Mucosa of rectum (tissue), 2 donors: Measurements from ENCODE around the gene TLE4.
"Not testable (repeated sequence)": the region's sequence is repeated elsewhere in the genome, so short reads cannot be mapped to it uniquely, and the experiment has no call there.

Source experiments
- H3K27ac ChIP-seq, 2 donors: one replicate each; pipeline ENCODE4 v1.7.0; 2013; ENCODE audit warnings: inconsistent platforms in 2 of 2, low read depth in 2 of 2, low read length in 2 of 2
- H3K27me3 ChIP-seq, 2 donors: one replicate each; pipeline ENCODE4 v1.7.0; 2013; ENCODE audit warnings: low read length in 2 of 2; ENCODE audit not compliant: control insufficient read depth in 2 of 2, insufficient read depth in 2 of 2
- H3K36me3 ChIP-seq, 2 donors: one replicate each; pipeline ENCODE4 v1.7.0; 2013; ENCODE audit warnings: low read length in 2 of 2; ENCODE audit not compliant: control insufficient read depth in 2 of 2, insufficient read depth in 2 of 2
- H3K4me1 ChIP-seq, 2 donors: one replicate each; pipeline ENCODE4 v1.7.0; 2013; ENCODE audit warnings: low read length in 2 of 2, mild to moderate bottlenecking in 1 of 2; ENCODE audit not compliant: control insufficient read depth in 2 of 2, insufficient read depth in 2 of 2
- H3K4me3 ChIP-seq, 2 donors: one replicate each; pipeline ENCODE4 v1.7.0; 2013; ENCODE audit warnings: low read length in 2 of 2
- H3K9ac ChIP-seq, 2 donors: one replicate each; pipeline ENCODE4 v1.7.0; 2013; ENCODE audit warnings: low read length in 2 of 2, low read depth in 1 of 2, mild to moderate bottlenecking in 1 of 2
- H3K9me3 ChIP-seq, 2 donors: one replicate each; pipeline ENCODE4 v1.7.0; 2013; ENCODE audit warnings: low read length in 2 of 2; ENCODE audit not compliant: control insufficient read depth in 2 of 2
- donor health status: healthy.
- donor health status: Normal muscosa, but diverticular disease.

The TLE4 gene

DNA sequence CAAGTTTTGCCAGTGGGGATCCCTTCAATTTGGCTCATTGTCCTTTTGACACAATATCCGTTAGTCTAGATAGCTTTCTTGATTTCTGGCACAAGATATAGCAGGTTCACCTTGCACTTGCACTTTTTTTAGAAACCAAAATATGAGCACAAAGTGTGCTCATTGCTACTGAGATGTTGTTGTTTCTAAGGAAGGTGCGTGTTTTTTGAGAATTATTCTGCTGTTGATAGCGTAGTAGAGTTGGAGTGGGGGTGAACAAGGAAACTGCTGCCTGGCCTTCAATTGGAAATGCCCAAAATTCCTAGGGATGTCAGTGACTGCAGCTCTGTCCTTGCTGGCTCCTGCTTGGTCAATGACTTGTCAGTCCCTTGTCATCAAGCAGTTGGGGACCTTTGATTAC is 73.3 kb downstream of the TLE4 start:
- Histone ChIP-seq H3K27ac (no peak overlapping the region), H3K27me3 (no peaks in the 10 kb centered on the region), H3K4me3 (no peak overlapping the region)

DNA sequence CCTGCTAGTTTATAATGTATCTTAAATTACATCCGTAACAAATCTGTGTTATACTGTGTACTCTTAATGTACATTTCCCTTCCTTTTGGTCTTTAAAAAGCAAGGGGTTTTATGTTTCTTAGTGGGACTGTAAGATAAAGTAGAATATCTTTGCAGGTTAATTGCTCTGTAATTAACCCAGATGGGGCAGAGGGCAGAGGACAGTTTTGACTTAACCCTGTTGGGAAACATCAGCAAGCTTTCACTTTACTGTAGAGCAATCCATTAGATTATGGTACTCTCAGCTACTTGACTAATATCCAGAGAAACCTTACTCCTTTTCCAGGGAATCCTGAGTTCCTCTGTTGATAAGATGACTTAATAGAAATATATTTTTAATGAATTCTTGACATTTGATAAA is 74.3 kb downstream of the TLE4 start:
- Histone ChIP-seq H3K9me3 (no peaks in the 10 kb centered on the region), H3K9ac (no peak overlapping the region), H3K4me3 (no peak overlapping the region), H3K27me3 (no peaks in the 10 kb centered on the region), H3K27ac (no peak overlapping the region), H3K4me1 (no peaks in the 10 kb centered on the region), H3K36me3 (no peaks in the 10 kb centered on the region)

More for the DNA sequence above, 73.3 kb downstream of the TLE4 start:
- H3K36me3 ChIP-seq: no peaks in the 10 kb centered on the region
- H3K4me1 ChIP-seq: no peaks in the 10 kb centered on the region
- H3K9ac ChIP-seq: no peak overlapping the region
- no peaks in the 10 kb centered on the region for H3K9me3 ChIP-seq

DNA sequence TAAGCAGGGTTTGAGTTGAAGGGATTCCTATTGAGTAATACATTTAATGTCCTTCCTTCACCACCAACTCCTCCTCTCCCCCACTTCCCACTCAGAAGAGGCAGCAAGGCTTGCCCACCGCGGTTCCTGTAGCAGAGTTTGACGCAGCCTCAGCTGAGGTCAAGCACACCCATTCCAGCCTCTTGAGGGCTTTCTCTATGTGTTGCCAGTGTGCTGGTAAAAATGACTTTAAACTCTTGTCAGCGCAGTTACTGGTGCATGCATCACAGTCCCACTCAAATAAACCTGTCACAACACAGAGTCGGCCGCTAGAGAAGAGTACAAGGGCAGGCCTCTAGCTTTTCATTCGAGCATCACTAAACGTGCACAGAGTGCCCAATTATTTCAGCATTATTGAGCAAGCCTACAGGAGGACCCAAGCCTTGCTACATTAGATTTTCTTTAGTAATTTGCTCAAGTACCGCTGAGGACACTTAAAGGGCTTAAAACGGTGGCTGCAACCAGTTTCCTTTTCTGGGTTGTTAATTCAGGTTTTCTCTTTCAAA is 79.6 kb downstream of the TLE4 start:
- no peak overlapping the region for H3K27ac ChIP-seq
- no peak overlapping the region for H3K4me3 ChIP-seq
- no peaks in the 10 kb centered on the region for H3K4me1 ChIP-seq
- no peaks in the 10 kb centered on the region for H3K27me3 ChIP-seq
- no peak overlapping the region for H3K9ac ChIP-seq
- H3K36me3 ChIP-seq: peaks cover 0 to 3% of the 10 kb centered on the region in 2 donors
- no peaks in the 10 kb centered on the region for H3K9me3 ChIP-seq

GRCh38 chr9:79652598-79652997 is 80.8 kb downstream of the TLE4 start:
- Histone ChIP-seq H3K9me3 (no peaks in the 10 kb centered on the region), H3K4me3 (no peak overlapping the region), H3K36me3 (peaks cover 0 to 8% of the 10 kb centered on the region in 2 donors), H3K27me3 (no peaks in the 10 kb centered on the region), H3K9ac (no peak overlapping the region), H3K4me1 (no peaks in the 10 kb centered on the region), H3K27ac (no peak overlapping the region)

- not testable (repeated sequence) for H3K9me3 ChIP-seq, H3K27me3 ChIP-seq, H3K4me1 ChIP-seq, H3K27ac ChIP-seq, H3K9ac ChIP-seq, H3K4me3 ChIP-seq
- H3K36me3 ChIP-seq: peaks cover 0 to 10% of the 10 kb centered on the region in 2 donors
Measured at GRCh38 chr9:79654591-79655382, 83.0 kb downstream of the TLE4 start.

- no peak overlapping the region for H3K27ac ChIP-seq
- H3K9ac ChIP-seq: no peak overlapping the region
- no peak overlapping the region for H3K4me3 ChIP-seq
- peaks cover 0 to 10% of the 10 kb centered on the region in 2 donors for H3K36me3 ChIP-seq
- H3K4me1 ChIP-seq: no peaks in the 10 kb centered on the region
- no peaks in the 10 kb centered on the region for H3K27me3 ChIP-seq
- H3K9me3 ChIP-seq: no peaks in the 10 kb centered on the region
Measured at GRCh38 chr9:79655551-79655950, 83.8 kb downstream of the TLE4 start.

- Histone ChIP-seq H3K27me3 (no peaks in the 10 kb centered on the region), H3K27ac (no peak overlapping the region), H3K9ac (no peak overlapping the region), H3K4me3 (no peak overlapping the region), H3K4me1 (no peaks in the 10 kb centered on the region), H3K36me3 (peaks cover 0 to 10% of the 10 kb centered on the region in 2 donors), H3K9me3 (no peaks in the 10 kb centered on the region)
Measured at GRCh38 chr9:79656169-79656568, 84.4 kb downstream of the TLE4 start.

GRCh38 chr9:79657891-79658290 is 86.1 kb downstream of the TLE4 start:
- no peak overlapping the region for H3K9ac ChIP-seq
- no peaks in the 10 kb centered on the region for H3K9me3 ChIP-seq
- H3K36me3 ChIP-seq: peaks cover 0 to 7% of the 10 kb centered on the region in 2 donors
- no peak overlapping the region for H3K27ac ChIP-seq
- H3K4me1 ChIP-seq: no peaks in the 10 kb centered on the region
- H3K27me3 ChIP-seq: no peaks in the 10 kb centered on the region
- no peak overlapping the region for H3K4me3 ChIP-seq

GRCh38 chr9:79658926-79659325 is 87.2 kb downstream of the TLE4 start:
- H3K4me1 ChIP-seq: no peaks in the 10 kb centered on the region
- H3K9me3 ChIP-seq: no peaks in the 10 kb centered on the region
- no peak overlapping the region for H3K9ac ChIP-seq
- H3K27ac ChIP-seq: no peak overlapping the region
- no peak overlapping the region for H3K4me3 ChIP-seq
- no peaks in the 10 kb centered on the region for H3K27me3 ChIP-seq
- H3K36me3 ChIP-seq: peaks cover 0 to 7% of the 10 kb centered on the region in 2 donors

DNA sequence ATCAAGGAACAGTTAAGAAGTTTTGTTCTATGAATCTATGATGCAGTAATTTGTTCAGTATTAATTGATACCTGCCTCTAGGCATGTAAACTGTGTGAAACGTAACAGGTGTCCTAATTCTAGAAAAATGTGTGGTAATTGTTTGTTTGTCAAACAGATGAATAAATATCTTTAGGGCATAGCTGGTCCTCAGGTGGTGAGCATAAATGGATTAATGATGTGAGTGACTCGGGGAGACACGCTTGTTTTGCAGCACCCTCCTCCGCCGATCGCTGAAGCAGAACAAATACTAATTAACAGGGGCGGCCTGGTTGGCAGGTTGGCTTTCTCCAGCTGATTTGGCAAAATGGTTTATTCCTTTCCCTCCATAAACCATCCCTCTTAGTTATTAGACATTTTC is 88.8 kb downstream of the TLE4 start:
- Histone ChIP-seq H3K27me3 (no peaks in the 10 kb centered on the region), H3K9ac (no peak overlapping the region), H3K4me3 (no peak overlapping the region), H3K9me3 (no peaks in the 10 kb centered on the region), H3K36me3 (peaks cover 0 to 7% of the 10 kb centered on the region in 2 donors), H3K4me1 (no peaks in the 10 kb centered on the region), H3K27ac (no peak overlapping the region)
